ENCODE data around the gene MLLT10. TPM values are rescaled to one million over a fixed set of nuclear protein-coding genes. Genes with fewer than 3 reads are reported as not detected.

The MLLT10 gene
- total and polyA plus RNA-seq, 9 of the 15 experiments (the other 6 are each of a cell fraction or from before 2014, with no cell fraction given) = 18.8 to 81.4 (median 64.2) TPM

- no peak for TF ChIP-seq ZBTB11 (CRISPR knock-in tag; IDR thresholded peaks at IDR 0.05)
- no peak for TF ChIP-seq SNIP1 (IDR thresholded peaks at IDR 0.05; ENCODE audit: low read depth)
- TF ChIP-seq HMG20A (CRISPR knock-in tag; conservative IDR thresholded peaks at IDR 0.05) = no peak
- TF ChIP-seq GABPA (tag; conservative IDR thresholded peaks at IDR 0.05; ENCODE audit: low read depth) = no peak
- TF ChIP-seq ZNF280A (IDR thresholded peaks at IDR 0.05; ENCODE audit: low read depth, partially characterized antibody) = no peak
- no peak for TF ChIP-seq NONO (IDR thresholded peaks at IDR 0.05; ENCODE audit: low read depth in 2 of 2, low read length in 1 of 2)
- no peak for TF ChIP-seq ZBTB5 (IDR thresholded peaks at IDR 0.05)
- TF ChIP-seq TAF15 (IDR thresholded peaks at IDR 0.05; ENCODE audit: low read depth, low read length) = no peak
- no peak for TF ChIP-seq ZBTB9 (CRISPR knock-in tag; IDR thresholded peaks at IDR 0.05)
- TF ChIP-seq KLF13 (tag; IDR thresholded peaks at IDR 0.05; ENCODE audit: borderline replicate concordance, low read depth) = no peak
- no peak for TF ChIP-seq ZNF217 (CRISPR knock-in tag; IDR thresholded peaks at IDR 0.05)
- TF ChIP-seq NFIX (CRISPR knock-in tag; IDR thresholded peaks at IDR 0.05; ENCODE audit: low read depth) = no peak
- no peak for TF ChIP-seq ZNF124 (CRISPR knock-in tag; IDR thresholded peaks at IDR 0.05)
- no peak for TF ChIP-seq E2F3 (CRISPR knock-in tag; IDR thresholded peaks at IDR 0.05)
- TF ChIP-seq GTF2F1 (IDR thresholded peaks at IDR 0.05; ENCODE audit: low read depth, low read length) = no peak
- TF ChIP-seq ZEB2 (IDR thresholded peaks at IDR 0.05) = no peak
- TF ChIP-seq ZSCAN32 (CRISPR knock-in tag; IDR thresholded peaks at IDR 0.05) = no peak
- TF ChIP-seq ZBTB8A (IDR thresholded peaks at IDR 0.05; ENCODE audit: partially characterized antibody) = no peak
- no peak for TF ChIP-seq RAD51 (IDR thresholded peaks at IDR 0.05; ENCODE audit: borderline replicate concordance, low read depth)
- no peak for TF ChIP-seq SIN3B (IDR thresholded peaks at IDR 0.05; ENCODE audit: low read depth)
Observed at GRCh38 chr10:21496343-21497176, 37.5 kb upstream of the MLLT10 start (continued).
